Loucy (cell line): ENCODE data around the gene PACRG.

Experiments
- EZH2phosphoT487 ChIP-seq: fragments of 200-600 bp; IDR thresholded peaks from 2 replicates; pipeline ENCODE4 v1.6.1; 2018; ENCODE audit warnings: antibody characterized with exemption, mild to moderate bottlenecking, moderate library complexity, borderline replicate concordance
- TF ChIP-seq, protein P1 (sequence below): fragments of 200-600 bp; sonication (generic); conservative IDR thresholded peaks from 2 replicates; pipeline ENCODE4 v1.5.1; 2014; ENCODE audit warnings: mild to moderate bottlenecking, antibody characterized with exemption, low read length

DNA sequence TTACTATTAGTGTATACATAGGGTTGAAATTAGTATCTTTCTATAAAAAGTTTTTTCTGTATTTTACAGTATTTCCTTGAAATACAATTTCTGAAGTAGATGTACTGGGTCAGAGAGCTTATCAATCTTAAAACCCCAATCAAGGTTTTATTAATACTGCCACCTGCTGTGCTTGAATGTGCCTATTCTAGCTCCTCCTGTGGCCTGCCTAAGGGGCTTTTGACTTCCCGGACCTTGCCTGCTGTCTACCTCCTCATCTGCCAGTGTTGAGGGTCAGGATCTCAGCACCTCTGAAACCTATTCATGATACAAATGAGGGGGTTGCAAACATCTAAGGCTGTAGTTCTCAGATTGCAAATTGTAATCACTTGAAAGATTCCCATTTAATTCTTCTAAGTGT lies 9.2 kb downstream of the PACRG start:
- TF ChIP-seq, protein P1, sequence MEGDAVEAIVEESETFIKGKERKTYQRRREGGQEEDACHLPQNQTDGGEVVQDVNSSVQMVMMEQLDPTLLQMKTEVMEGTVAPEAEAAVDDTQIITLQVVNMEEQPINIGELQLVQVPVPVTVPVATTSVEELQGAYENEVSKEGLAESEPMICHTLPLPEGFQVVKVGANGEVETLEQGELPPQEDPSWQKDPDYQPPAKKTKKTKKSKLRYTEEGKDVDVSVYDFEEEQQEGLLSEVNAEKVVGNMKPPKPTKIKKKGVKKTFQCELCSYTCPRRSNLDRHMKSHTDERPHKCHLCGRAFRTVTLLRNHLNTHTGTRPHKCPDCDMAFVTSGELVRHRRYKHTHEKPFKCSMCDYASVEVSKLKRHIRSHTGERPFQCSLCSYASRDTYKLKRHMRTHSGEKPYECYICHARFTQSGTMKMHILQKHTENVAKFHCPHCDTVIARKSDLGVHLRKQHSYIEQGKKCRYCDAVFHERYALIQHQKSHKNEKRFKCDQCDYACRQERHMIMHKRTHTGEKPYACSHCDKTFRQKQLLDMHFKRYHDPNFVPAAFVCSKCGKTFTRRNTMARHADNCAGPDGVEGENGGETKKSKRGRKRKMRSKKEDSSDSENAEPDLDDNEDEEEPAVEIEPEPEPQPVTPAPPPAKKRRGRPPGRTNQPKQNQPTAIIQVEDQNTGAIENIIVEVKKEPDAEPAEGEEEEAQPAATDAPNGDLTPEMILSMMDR = no peak
- no peak for TF ChIP-seq EZH2phosphoT487
